OCI-LY7 (cell line): ENCODE measurements around the gene PPIL3. TPM values are rescaled to one million over a fixed set of nuclear protein-coding genes. Genes with fewer than 3 reads are reported as not detected.

ENCODE experiments used
- BruUV-seq: library from RNA; stranded (reverse); fragments of 400-500 nt; replicated peaks from 2 replicates; lab custom pipeline; 2021; lab: Mats Ljungman, UMichigan
- CTCF ChIA-PET: fragments of 300-600 bp; sonication (Branson Sonifier 250); formaldehyde crosslinking; loops from one replicate; lab custom pipeline; 2022; ENCODE audit warnings: antibody characterized with exemption; ENCODE audit not compliant: unreplicated experiment; lab: Charles Lee
- POLR2A ChIA-PET: fragments of 300-600 bp; sonication (Branson Sonifier 250); formaldehyde crosslinking; loops from one replicate; lab custom pipeline; 2022; ENCODE audit warnings: antibody characterized with exemption; lab: Charles Lee
- DNase-seq: peaks from one replicate; pipeline ENCODE4 v3.0.0-alpha.2; 2015; ENCODE audit warnings: low spot score
- H2AFZ ChIP-seq: fragments of 200-600 bp; sonication (generic), shearing (Covaris generic); 2 replicates; pipeline ENCODE4 v1.6.1; 2014; ENCODE audit warnings: mild to moderate bottlenecking, antibody characterized with exemption, low read length, moderate library complexity
- H3K27ac ChIP-seq: fragments of 200-600 bp; sonication (generic); 2 replicates; pipeline ENCODE4 v1.5.1; 2014; ENCODE audit warnings: mixed run types, low read depth, mild to moderate bottlenecking, moderate library complexity, low read length, inconsistent platforms; ENCODE audit not compliant: poor library complexity, severe bottlenecking
- H3K36me3 ChIP-seq: fragments of 200-600 bp; sonication (generic); 2 replicates; pipeline ENCODE4 v1.6.1; 2014; ENCODE audit warnings: mild to moderate bottlenecking, antibody characterized with exemption, low read length, moderate library complexity, mixed read lengths; ENCODE audit not compliant: insufficient read depth
- H3K4me1 ChIP-seq: fragments of 200-600 bp; sonication (generic); 2 replicates; pipeline ENCODE4 v1.5.1; 2014; ENCODE audit warnings: mild to moderate bottlenecking, low read length; ENCODE audit not compliant: insufficient read depth, poor library complexity, severe bottlenecking
- H3K4me2 ChIP-seq: fragments of 200-600 bp; sonication (generic); 2 replicates; pipeline ENCODE4 v1.6.1; 2014; ENCODE audit warnings: mild to moderate bottlenecking, low read length
- H3K4me3 ChIP-seq: fragments of 200-600 bp; sonication (generic); 2 replicates; pipeline ENCODE4 v1.5.1; 2014; ENCODE audit warnings: mild to moderate bottlenecking, low read depth, low read length; ENCODE audit not compliant: poor library complexity, severe bottlenecking
- H3K79me2 ChIP-seq: fragments of 200-600 bp; sonication (generic); 2 replicates; pipeline ENCODE4 v1.6.1; 2016; ENCODE audit warnings: low read depth, mild to moderate bottlenecking, low read length, moderate library complexity, mixed read lengths; ENCODE audit not compliant: insufficient read depth
- H3K9me2 ChIP-seq: fragments of 200-600 bp; sonication (generic); 2 replicates; pipeline ENCODE4 v1.6.1; 2016; ENCODE audit warnings: mild to moderate bottlenecking, low read length, mixed read lengths; ENCODE audit not compliant: insufficient read depth
- H3K9me3 ChIP-seq: fragments of 200-600 bp; sonication (generic); 2 replicates; pipeline ENCODE4 v1.6.1; 2014; ENCODE audit warnings: mild to moderate bottlenecking, mixed run types, low read length, mixed read lengths
- H4K20me1 ChIP-seq: fragments of 200-600 bp; sonication (generic); 2 replicates; pipeline ENCODE4 v1.6.1; 2014; ENCODE audit warnings: mild to moderate bottlenecking, antibody characterized with exemption, low read length, moderate library complexity, mixed read lengths; ENCODE audit not compliant: insufficient read depth
- EZH2phosphoT487 ChIP-seq: fragments of 200-600 bp; sonication (generic); IDR thresholded peaks from 2 replicates; pipeline ENCODE4 v1.6.1; 2018; ENCODE audit warnings: low read depth, borderline replicate concordance, mild to moderate bottlenecking, mixed run types, antibody characterized with exemption, low read length, moderate library complexity, mixed read lengths
- intact Hi-C: fragments of 100-400 bp; cut with micrococcal nuclease; formaldehyde crosslinking; loops from one replicate; pipeline ENCODE4 v1.10.0; 2022; ENCODE audit not compliant: unreplicated experiment
- total RNA-seq, 2 experiments: library from RNA; depleted of rRNA in 1 of 2; stranded (reverse); fragments of >200 nt in 1 of 2; shearing (Covaris generic) in 1 of 2; gene quantifications; 2 replicates each; pipeline ENCODE4 v1.2.3, GENCODE V29; 2014 to 2022
- TF ChIP-seq, protein P1 (sequence below): fragments of 200-600 bp; sonication (generic); conservative IDR thresholded peaks from 2 replicates; pipeline ENCODE4 v1.5.1; 2014; ENCODE audit warnings: mild to moderate bottlenecking, antibody characterized with exemption, low read length, moderate library complexity, mixed read lengths

The PPIL3 gene
- total RNA-seq, 2 experiments from 2014 or later, result 49.4 to 75.0 TPM

GRCh38 chr2:200851398-200852248 lies 37.3 kb downstream of the PPIL3 start:
- Histone ChIP-seq H3K4me3 (no peak overlapping the region), H3K9me3 (no peaks in the 10 kb centered on the region), H2AFZ (no peak overlapping the region), H4K20me1 (no peaks in the 10 kb centered on the region; the same call in 1 of the 2 replicates), H3K4me2 (no peak overlapping the region), H3K27ac (no peak overlapping the region), H3K36me3 (peaks cover 64% of the 10 kb centered on the region), H3K9me2 (no peaks in the 10 kb centered on the region), H3K79me2 (peaks cover 5% of the 10 kb centered on the region; the same call in 1 of the 2 replicates), H3K4me1 (no peaks in the 10 kb centered on the region)
- TF ChIP-seq EZH2phosphoT487, result no peak
- TF ChIP-seq, protein P1, sequence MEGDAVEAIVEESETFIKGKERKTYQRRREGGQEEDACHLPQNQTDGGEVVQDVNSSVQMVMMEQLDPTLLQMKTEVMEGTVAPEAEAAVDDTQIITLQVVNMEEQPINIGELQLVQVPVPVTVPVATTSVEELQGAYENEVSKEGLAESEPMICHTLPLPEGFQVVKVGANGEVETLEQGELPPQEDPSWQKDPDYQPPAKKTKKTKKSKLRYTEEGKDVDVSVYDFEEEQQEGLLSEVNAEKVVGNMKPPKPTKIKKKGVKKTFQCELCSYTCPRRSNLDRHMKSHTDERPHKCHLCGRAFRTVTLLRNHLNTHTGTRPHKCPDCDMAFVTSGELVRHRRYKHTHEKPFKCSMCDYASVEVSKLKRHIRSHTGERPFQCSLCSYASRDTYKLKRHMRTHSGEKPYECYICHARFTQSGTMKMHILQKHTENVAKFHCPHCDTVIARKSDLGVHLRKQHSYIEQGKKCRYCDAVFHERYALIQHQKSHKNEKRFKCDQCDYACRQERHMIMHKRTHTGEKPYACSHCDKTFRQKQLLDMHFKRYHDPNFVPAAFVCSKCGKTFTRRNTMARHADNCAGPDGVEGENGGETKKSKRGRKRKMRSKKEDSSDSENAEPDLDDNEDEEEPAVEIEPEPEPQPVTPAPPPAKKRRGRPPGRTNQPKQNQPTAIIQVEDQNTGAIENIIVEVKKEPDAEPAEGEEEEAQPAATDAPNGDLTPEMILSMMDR, result no peak
- POLR2A ChIA-PET, result no interaction called here
- intact Hi-C loops, result no loop called here
- DNase-seq, result no peak
- CTCF ChIA-PET, result no interaction called here
- no TSS peak for BruUV-seq

DNA sequence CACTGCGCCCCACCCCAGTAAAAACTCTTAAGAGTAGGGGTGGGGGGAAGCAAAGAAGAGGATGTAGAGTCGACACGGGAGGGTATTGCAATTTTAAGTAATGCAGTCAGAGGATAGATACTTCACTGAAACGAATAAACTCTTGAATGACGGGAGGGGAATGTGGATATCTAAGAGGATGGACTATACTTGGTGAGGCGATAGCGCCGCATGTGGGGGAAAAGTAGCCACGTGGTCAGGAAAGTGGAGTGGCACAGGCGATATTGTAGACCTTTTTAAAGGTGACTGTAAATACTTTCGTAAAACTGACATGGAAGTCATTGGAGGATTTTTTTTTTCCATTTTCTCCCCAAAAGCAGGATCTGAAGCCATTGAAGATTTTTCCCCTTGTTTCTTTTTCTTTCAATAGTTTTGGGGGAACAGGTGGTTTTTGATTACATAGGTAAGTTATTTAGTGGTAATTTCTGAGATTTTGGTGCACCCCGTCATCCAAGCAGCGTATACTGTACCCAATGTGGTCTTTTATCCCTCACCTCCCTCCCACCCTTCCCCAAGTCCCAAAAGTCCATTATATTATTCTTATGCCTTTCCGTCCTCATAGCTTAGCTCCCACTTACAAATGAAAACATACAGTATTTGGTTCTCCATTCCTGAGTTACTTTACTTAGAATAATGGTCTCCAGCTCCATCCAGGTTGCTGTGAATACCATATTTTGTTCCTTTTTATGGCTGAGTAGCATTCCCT lies 38.2 kb downstream of the PPIL3 start:
- H2AFZ ChIP-seq, result no peak overlapping the region
- BruUV-seq, result TSS peak; percentile 19
- intact Hi-C loops, result no loop called here
- ChIA-PET POLR2A (interaction anchor here (1.4 kb wide), 1 partner anchor 18 kb away, joined by 3 read pairs; no protein-coding TSS in a partner anchor), CTCF (no interaction called here)
- TF ChIP-seq EZH2phosphoT487, result no peak
- TF ChIP-seq, protein P1, result no peak
- DNase-seq, result no peak
- H3K4me2 ChIP-seq, result no peak overlapping the region
- no peaks in the 10 kb centered on the region; the same call in 1 of the 2 replicates for H4K20me1 ChIP-seq
- H3K79me2 ChIP-seq, result no peaks in the 10 kb centered on the region
- H3K4me1 ChIP-seq, result no peaks in the 10 kb centered on the region
- H3K36me3 ChIP-seq, result peaks cover 55% of the 10 kb centered on the region
- no peak overlapping the region for H3K27ac ChIP-seq
- no peak overlapping the region for H3K4me3 ChIP-seq
- H3K9me3 ChIP-seq, result no peaks in the 10 kb centered on the region
- no peaks in the 10 kb centered on the region for H3K9me2 ChIP-seq
